WI38 (cell line): ENCODE data around the gene ARL6IP4.
A peak's percentile ranks its signal among the peaks of the same experiment; 100 is the strongest.

Source experiments
- H3K4me3 ChIP-seq: 2 replicates; pipeline ENCODE4 v1.5.1; 2011; ENCODE audit warnings: low read depth, mild to moderate bottlenecking, control low read depth, low read length
- TF ChIP-seq, protein P1 (sequence below): IDR thresholded peaks from 2 replicates; pipeline ENCODE4 v1.5.1; 2012; ENCODE audit warnings: low read depth, mild to moderate bottlenecking, control low read depth, low read length

The ARL6IP4 gene

DNA sequence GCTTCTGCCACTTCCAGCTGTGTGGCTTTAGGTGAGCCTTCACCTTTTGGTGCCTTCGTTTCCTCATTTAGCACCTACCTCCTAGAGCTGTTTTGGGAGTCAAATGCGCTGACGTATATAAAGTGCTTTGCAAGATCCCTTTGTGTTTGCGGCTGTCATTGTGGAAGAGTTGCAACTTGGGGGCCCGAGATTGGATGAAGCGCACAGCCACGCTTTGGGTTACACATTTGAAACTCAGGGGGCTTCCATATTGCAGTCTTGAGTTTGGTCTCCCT, 636 bp upstream of the ARL6IP4 start:
- TF ChIP-seq, protein P1, sequence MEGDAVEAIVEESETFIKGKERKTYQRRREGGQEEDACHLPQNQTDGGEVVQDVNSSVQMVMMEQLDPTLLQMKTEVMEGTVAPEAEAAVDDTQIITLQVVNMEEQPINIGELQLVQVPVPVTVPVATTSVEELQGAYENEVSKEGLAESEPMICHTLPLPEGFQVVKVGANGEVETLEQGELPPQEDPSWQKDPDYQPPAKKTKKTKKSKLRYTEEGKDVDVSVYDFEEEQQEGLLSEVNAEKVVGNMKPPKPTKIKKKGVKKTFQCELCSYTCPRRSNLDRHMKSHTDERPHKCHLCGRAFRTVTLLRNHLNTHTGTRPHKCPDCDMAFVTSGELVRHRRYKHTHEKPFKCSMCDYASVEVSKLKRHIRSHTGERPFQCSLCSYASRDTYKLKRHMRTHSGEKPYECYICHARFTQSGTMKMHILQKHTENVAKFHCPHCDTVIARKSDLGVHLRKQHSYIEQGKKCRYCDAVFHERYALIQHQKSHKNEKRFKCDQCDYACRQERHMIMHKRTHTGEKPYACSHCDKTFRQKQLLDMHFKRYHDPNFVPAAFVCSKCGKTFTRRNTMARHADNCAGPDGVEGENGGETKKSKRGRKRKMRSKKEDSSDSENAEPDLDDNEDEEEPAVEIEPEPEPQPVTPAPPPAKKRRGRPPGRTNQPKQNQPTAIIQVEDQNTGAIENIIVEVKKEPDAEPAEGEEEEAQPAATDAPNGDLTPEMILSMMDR = no peak
- peak overlapping the region; percentile 84 for H3K4me3 ChIP-seq

DNA sequence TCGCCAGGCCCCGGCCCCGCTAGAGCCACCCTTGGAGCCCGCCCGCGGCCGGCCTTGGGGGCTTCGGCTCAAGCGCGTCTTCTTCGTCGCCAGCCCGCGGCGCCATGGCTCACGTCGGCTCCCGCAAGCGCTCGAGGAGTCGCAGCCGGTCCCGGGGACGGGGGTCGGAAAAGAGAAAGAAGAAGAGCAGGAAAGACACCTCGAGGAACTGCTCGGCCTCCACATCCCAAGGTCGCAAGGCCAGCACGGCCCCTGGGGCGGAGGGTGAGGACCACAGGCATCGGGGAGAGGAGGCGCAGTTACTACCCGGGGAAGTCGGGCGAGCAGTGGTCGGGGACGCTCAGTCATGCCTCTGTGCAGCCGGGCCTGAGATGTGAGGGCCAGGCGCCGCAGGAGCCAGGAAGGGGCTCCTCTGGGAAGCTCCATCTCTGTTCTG, 573 bp downstream of the ARL6IP4 start:
- TF ChIP-seq, protein P1 = no peak
- H3K4me3 ChIP-seq = peak overlapping the region; percentile 84

DNA sequence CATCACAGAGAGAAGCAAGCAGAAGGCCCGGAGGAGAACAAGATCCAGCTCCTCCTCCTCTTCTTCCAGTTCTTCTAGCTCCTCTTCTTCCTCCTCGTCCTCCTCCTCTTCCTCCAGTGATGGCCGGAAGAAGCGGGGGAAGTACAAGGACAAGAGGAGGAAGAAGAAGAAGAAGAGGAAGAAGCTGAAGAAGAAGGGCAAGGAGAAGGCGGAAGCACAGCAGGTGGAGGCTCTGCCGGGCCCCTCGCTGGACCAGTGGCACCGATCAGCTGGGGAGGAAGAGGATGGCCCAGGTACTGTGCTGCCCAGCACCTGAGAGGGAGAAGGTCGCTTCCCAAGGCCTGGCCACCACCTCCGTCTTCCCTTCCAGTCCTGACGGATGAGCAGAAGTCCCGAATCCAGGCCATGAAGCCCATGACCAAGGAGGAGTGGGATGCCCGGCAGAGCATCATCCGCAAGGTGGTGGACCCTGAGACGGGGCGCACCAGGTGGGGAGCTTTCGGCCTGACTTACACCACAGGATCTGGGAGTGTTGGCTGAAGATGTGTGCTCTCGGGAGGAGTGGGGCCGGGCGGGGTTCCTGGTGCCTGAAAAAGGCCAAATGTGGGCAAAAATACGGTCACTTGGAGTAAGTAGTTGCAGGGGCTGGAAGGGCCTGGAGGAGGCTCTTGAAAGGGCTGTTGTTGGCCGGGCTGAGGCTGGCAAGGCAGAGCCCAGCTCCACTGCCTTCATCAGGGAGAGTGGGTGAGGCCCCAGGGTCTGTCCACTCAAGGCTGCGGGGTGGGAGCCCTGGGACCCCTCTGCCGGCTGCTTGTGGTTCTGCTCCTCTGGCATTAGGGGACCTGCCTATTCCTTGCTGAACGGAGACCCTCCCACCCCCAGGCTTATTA, 1.4 kb downstream of the ARL6IP4 start:
- peak overlapping the region; percentile 84 for H3K4me3 ChIP-seq
- TF ChIP-seq, protein P1 = no peak

DNA sequence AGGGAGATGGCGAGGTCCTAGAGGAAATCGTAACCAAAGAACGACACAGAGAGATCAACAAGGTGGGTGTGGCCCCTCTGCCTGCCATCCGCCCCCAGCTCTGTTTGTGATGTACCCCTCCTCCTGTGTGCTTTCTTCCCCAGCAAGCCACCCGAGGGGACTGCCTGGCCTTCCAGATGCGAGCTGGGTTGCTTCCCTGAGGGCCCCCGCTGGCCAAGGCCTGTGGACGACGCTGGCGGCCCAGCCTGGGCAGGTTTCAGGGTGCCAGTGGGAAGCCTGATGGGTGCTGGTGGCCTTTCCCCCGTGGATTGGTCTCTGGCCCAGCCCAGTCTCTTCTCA, 2.0 kb downstream of the ARL6IP4 start:
- H3K4me3 ChIP-seq = peak overlapping the region; percentile 84

DNA sequence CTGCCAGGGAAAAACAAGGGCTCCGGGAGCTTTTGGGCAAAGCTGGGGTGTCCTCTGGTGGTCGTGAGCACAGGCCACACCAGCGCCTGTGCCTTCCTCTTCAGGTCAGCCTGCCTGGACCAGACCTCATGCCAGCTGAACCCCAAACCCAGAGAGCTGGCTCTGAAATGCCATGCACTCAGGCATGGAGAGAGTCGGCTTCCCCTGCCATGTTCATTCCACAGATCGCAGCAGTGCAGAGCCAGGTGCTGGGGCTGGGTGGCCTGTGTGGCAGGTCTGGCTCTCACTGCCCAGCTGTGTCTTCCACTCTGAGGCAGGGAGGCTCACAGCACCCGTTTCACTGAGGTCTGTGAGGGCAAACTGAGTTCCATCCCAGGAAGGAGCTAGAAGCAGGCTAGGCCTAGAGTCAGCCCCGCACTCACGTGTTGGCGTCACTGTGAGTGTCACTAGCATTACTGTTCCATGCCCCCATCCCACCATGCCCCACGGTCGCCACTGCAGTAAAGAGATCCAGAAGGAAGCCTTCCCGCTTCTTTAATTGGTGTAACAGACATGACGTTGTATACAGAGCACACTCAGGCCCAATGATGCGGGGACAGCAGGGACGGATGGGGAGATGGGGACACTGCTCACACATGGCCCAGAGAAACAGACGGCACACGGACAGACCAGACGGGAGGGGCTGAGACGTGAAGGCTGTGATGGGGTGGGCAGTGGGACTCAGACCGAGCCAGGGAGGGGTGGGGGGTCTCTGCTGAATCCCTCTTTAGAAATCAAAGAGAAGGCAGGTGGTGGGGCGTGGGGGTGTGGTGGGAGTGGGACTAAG, 2.7 kb downstream of the ARL6IP4 start:
- no peak overlapping the region for H3K4me3 ChIP-seq
- TF ChIP-seq, protein P1 = no peak

More for the DNA sequence above, 2.0 kb downstream of the ARL6IP4 start:
- TF ChIP-seq, protein P1 = no peak

DNA sequence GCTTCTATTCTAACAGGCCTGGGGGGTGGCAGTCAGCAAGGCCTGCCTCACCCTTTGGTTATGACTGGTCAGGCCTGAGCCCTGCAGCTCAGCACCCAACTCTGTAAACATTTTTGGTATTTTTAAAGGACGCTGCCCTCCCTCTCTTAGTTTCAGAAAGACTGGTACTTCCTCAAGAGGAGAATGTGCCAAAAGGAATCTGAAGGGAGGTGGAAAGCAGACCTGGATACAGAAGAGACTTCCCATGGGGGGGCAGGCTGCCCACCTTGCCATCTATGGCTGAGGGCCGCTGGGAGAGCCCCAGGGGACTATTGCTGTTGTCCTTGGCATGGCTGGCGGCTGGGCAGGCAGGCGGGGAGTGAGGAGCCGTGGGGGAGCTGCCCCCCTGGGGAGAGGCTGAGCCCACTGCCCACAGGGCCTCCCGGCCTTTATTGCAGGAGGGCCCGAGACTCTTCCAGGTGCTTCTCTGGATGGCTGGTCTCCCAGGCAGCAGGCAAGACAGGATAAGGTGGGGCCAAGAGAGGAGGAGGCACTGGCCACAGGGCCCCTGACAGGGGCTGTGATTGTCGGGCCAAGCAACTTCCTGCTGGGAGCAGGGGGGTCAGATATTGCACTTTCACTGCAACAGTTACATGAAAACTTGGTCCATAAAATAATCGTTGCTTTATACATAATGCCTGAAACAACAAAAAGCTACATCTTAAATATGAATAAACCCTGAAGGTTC, 3.5 kb downstream of the ARL6IP4 start:
- TF ChIP-seq, protein P1 = no peak
- no peak overlapping the region for H3K4me3 ChIP-seq
